Activated CD8-positive, alpha-beta T cell treated with anti-CD3 and anti-CD28 coated beads for 36 hours (primary cell): ENCODE results near the gene HHLA2. TPM values are rescaled to one million over a fixed set of nuclear protein-coding genes. Genes with fewer than 3 reads are reported as not detected.
A peak's percentile ranks its signal among the peaks of the same experiment; 100 is the strongest.

ENCODE experiments used
- ATAC-seq: fragments of 200-7000 bp; cut with Tn5 transposase; one replicate; pipeline ENCODE4 v1.10.0; 2021; ENCODE audit warnings: mild to moderate bottlenecking, moderate library complexity
- CTCF ChIA-PET: fragments of 350-600 bp; sonication (Branson Sonifier 250); formaldehyde crosslinking; loops from one replicate; lab custom pipeline; 2021; ENCODE audit warnings: antibody characterized with exemption; lab: Charles Lee
- POLR2A ChIA-PET: fragments of 350-600 bp; sonication (Branson Sonifier 250); formaldehyde crosslinking; loops from one replicate; lab custom pipeline; 2021; ENCODE audit warnings: antibody characterized with exemption; lab: Charles Lee
- DNase-seq: peaks from one replicate; pipeline ENCODE4 v3.0.0-alpha.2; 2020
- H3K27ac Mint-ChIP-seq: one replicate; pipeline ENCODE4 v1.8.0; 2021; ENCODE audit warnings: mild to moderate bottlenecking, mixed read lengths
- H3K27me3 Mint-ChIP-seq: one replicate; pipeline ENCODE4 v1.8.0; 2021; ENCODE audit warnings: mixed read lengths
- H3K36me3 Mint-ChIP-seq: one replicate; pipeline ENCODE4 v1.8.0; 2021; ENCODE audit warnings: low read depth, mixed read lengths
- H3K4me1 Mint-ChIP-seq: one replicate; pipeline ENCODE4 v1.8.0; 2021; ENCODE audit warnings: low read depth, mixed read lengths
- H3K4me3 Mint-ChIP-seq: one replicate; pipeline ENCODE4 v1.8.0; 2021; ENCODE audit warnings: mild to moderate bottlenecking, moderate library complexity, mixed read lengths
- H3K9me3 Mint-ChIP-seq: one replicate; pipeline ENCODE4 v1.8.0; 2021; ENCODE audit warnings: mixed read lengths
- intact Hi-C: fragments of 100-400 bp; cut with micrococcal nuclease; formaldehyde crosslinking; loops from one replicate; pipeline ENCODE4 v1.10.0; 2022
- total RNA-seq, 2 experiments: library from RNA; stranded (reverse); gene quantifications; one replicate each; pipeline ENCODE4 v1.2.3, GENCODE V29; 2021
- TF ChIP-seq, protein P1 (sequence below): fragments of 200-600 bp; IDR thresholded peaks from one replicate; pipeline ENCODE4 v1.8.0; 2022; ENCODE audit warnings: antibody characterized with exemption, mild to moderate bottlenecking

Gene HHLA2
- total RNA-seq, 2 experiments from 2014 or later, result 1.7 to 2.2 TPM

DNA sequence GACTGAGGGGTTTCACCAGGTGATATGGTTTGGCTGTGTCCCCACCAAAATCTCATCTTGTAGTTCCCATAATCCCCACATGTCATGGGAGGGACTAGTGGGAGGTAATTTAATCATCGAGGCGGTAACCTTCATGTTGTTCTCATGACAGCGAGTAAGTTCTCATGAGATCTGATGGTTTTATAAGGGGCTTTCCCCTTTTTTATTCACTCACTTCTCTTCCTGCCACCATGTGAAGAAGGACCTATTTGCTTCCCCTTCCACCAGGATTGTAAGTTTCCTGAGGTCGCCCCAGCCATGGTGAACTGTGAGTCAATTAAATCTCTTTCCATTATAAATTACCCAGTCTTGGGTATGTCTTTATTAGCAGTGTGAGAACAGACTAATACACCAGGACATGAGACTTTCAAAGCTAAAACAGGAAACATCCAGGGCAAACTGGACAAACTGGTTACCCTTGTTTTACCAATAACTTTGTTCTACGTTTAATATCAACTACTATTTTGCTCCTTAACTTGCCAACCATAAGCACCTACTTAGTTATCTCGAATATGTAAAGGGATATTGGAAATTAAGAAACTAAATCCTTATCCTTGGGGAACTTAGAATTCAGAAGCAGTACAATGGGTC is 115.9 kb downstream of the HHLA2 start:
- Mint-ChIP-seq H3K27ac (no peak overlapping the region), H3K27me3 (no peaks in the 10 kb centered on the region), H3K4me1 (peaks cover 16% of the 10 kb centered on the region), H3K9me3 (no peaks in the 10 kb centered on the region), H3K36me3 (no peaks in the 10 kb centered on the region), H3K4me3 (no peak overlapping the region)
- ATAC-seq (no peak), DNase-seq (no peak)
- CTCF ChIA-PET, result no interaction called here
- POLR2A ChIA-PET, result no interaction called here
- TF ChIP-seq, protein P1, sequence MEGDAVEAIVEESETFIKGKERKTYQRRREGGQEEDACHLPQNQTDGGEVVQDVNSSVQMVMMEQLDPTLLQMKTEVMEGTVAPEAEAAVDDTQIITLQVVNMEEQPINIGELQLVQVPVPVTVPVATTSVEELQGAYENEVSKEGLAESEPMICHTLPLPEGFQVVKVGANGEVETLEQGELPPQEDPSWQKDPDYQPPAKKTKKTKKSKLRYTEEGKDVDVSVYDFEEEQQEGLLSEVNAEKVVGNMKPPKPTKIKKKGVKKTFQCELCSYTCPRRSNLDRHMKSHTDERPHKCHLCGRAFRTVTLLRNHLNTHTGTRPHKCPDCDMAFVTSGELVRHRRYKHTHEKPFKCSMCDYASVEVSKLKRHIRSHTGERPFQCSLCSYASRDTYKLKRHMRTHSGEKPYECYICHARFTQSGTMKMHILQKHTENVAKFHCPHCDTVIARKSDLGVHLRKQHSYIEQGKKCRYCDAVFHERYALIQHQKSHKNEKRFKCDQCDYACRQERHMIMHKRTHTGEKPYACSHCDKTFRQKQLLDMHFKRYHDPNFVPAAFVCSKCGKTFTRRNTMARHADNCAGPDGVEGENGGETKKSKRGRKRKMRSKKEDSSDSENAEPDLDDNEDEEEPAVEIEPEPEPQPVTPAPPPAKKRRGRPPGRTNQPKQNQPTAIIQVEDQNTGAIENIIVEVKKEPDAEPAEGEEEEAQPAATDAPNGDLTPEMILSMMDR, result no peak
- intact Hi-C loops, result no loop called here

DNA sequence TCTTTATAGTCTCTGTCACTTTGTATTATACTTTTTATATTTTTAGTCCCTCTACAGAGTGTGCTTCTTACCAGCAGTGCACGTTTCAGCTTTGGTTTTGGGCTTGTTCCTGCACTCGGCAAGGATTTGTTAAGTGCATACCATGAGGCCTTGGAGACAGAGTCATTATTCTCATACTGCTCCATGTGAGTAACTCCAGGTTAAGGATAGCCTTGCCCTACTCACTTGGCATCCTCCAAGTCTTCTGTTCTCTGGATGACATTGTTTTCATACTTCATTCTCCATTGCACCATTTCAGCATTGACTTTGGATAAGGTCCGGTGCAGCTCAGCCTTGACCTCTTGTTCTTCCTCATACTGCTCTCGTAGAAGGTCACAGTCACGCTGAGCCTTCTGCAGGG is 117.7 kb downstream of the HHLA2 start:
- no peaks in the 10 kb centered on the region for H3K9me3 Mint-ChIP-seq
- H3K4me1 Mint-ChIP-seq, result peaks cover 16% of the 10 kb centered on the region
- ATAC-seq (no peak), DNase-seq (no peak)
- H3K27ac Mint-ChIP-seq, result no peak overlapping the region
- CTCF ChIA-PET, result interaction anchor here (1.1 kb wide), 1 partner anchor 9 kb away, joined by 6 read pairs; no protein-coding TSS in a partner anchor
- intact Hi-C loops, result no loop called here
- H3K4me3 Mint-ChIP-seq, result no peak overlapping the region
- no peaks in the 10 kb centered on the region for H3K36me3 Mint-ChIP-seq
- POLR2A ChIA-PET, result no interaction called here
- TF ChIP-seq, protein P1, result no peak
- no peaks in the 10 kb centered on the region for H3K27me3 Mint-ChIP-seq

DNA sequence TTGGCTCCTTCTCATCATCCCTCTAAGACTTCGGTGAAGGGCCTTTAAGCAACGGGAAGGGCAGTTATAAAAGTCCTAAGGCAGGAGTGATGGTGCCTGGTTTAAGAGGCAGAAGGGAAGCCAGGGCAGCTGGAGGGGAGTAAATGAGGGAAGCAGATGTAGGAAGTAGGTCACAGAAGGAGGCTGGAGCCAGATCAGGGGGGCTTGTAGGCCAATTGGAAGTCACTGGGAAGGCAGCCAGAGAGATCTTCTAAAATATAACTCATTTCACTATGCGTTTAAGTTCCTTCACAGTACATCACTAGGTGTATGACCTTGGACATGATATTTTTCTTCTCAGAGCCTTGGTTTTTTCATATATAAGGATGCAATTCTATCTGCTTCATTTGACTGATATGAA is 119.3 kb downstream of the HHLA2 start:
- H3K36me3 Mint-ChIP-seq, result no peaks in the 10 kb centered on the region
- no peak for DNase-seq
- no peaks in the 10 kb centered on the region for H3K27me3 Mint-ChIP-seq
- no peak for ATAC-seq
- H3K4me1 Mint-ChIP-seq, result peaks cover 16% of the 10 kb centered on the region
- CTCF ChIA-PET, result no interaction called here
- TF ChIP-seq, protein P1, result no peak
- POLR2A ChIA-PET, result no interaction called here
- H3K4me3 Mint-ChIP-seq, result no peak overlapping the region
- no peaks in the 10 kb centered on the region for H3K9me3 Mint-ChIP-seq
- intact Hi-C loops, result no loop called here
- no peak overlapping the region for H3K27ac Mint-ChIP-seq

DNA sequence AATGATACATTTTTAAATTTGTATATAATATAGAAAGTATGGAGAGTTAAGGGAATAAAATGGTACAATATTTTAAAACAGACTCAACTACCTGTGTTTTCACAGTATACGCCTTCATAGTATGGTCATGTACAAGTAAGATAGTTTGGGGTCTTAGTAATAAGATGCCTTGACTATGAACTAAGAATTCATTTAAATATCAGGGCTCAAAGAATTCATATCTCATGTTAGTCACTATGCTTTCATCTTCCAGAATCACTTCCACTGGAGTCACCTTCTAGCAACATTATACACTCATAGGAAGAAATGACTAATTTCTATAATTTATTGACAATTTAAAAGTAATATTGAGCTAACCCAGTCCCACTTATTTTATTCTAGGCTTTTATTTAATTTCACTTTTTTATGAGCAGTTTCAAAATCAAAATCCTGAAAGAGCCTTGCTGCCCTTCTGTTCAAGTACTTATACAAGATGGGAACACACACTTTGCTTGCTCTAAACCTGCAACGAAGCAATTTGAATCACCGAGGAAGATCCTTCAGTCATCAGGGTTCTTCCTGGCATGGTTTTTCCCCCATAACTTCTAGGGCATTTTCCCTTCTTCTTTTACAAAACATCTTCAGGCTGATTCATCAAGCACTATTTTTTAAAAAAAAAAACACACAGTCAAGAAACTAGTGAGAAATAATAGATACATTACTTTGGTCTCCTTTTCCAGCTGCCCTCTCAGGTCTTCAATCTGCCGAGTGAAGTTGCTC is 119.9 kb downstream of the HHLA2 start:
- ChIA-PET POLR2A (no interaction called here), CTCF (no interaction called here)
- Mint-ChIP-seq H3K4me1 (peaks cover 16% of the 10 kb centered on the region), H3K27me3 (no peaks in the 10 kb centered on the region), H3K9me3 (no peaks in the 10 kb centered on the region), H3K36me3 (no peaks in the 10 kb centered on the region), H3K4me3 (no peak overlapping the region), H3K27ac (no peak overlapping the region)
- intact Hi-C loops, result no loop called here
- TF ChIP-seq, protein P1, result no peak
- DNase-seq (no peak), ATAC-seq (peak; percentile 88)

DNA sequence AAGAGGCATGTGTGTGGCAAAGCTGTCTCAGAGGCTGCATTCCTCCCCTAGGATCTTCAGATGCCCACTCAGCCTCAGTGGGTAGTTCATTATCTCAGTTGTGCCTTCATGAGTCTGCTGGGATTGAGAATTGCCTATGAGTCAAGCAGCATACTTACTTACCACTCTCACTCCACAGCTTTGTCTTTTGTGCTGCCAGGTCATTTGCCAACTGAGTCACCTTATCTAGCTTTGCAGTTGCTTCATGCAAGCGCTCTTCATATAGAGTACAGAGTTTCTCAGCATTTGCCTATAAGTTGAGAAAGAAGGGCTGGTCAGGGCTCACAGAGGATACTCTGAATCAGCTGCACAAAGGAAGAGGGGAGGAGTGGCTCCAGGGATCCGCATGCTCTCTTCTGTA is 124.6 kb downstream of the HHLA2 start:
- POLR2A ChIA-PET, result interaction anchor here (0.6 kb wide), 1 partner anchor 39 kb away, joined by 3 read pairs; no protein-coding TSS in a partner anchor
- no peaks in the 10 kb centered on the region for H3K36me3 Mint-ChIP-seq
- TF ChIP-seq, protein P1, result no peak
- H3K9me3 Mint-ChIP-seq, result no peaks in the 10 kb centered on the region
- no peaks in the 10 kb centered on the region for H3K27me3 Mint-ChIP-seq
- no peak for ATAC-seq
- DNase-seq, result no peak
- CTCF ChIA-PET, result no interaction called here
- intact Hi-C loops, result no loop called here
- no peak overlapping the region for H3K4me3 Mint-ChIP-seq
- no peak overlapping the region for H3K27ac Mint-ChIP-seq
- H3K4me1 Mint-ChIP-seq, result peaks cover 11% of the 10 kb centered on the region
